Measurements from ENCODE around the gene ENTHD1. TPM values are rescaled to one million over a fixed set of nuclear protein-coding genes. Genes with fewer than 3 reads are reported as not detected.

Gene ENTHD1
- total and polyA plus RNA-seq, 4 donors: 0.12 TPM; not detected in 3

GRCh38 chr22:39917197-39917643, 23.7 kb upstream of the ENTHD1 start:
- Histone ChIP-seq H3K4me3 (ENCODE audit: low read length in 2 of 2) (no peak overlapping the region), H3K27me3 (ENCODE audit: control insufficient read depth in 1 of 2, insufficient read depth in 2 of 2, low read length in 1 of 2) (no peaks in the 10 kb centered on the region), H3K36me3 (ENCODE audit: control insufficient read depth in 1 of 2, insufficient read depth in 2 of 2, low read length in 1 of 2) (no peaks in the 10 kb centered on the region), H3K9me3 (ENCODE audit: control insufficient read depth, low read length) (no peaks in the 10 kb centered on the region), H3K4me1 (ENCODE audit: control insufficient read depth in 1 of 2, insufficient read depth in 2 of 2, low read length in 2 of 2) (no peaks in the 10 kb centered on the region), H3K27ac (ENCODE audit: low read depth in 1 of 2, low read length in 2 of 2) (no peak overlapping the region)
- intact Hi-C loops (cut with DNase I): no loop called here
- ATAC-seq (ENCODE audit: low FRiP score) (no peak), DNase-seq (no peak)
- WGBS, 2 donors: 58 to 62% methylated on average over 5 of the region's 5 CpGs

- intact Hi-C loops (cut with DNase I): no loop called here
These were observed 22.9 kb upstream of the ENTHD1 start for GRCh38 chr22:39916496-39916895.

DNA sequence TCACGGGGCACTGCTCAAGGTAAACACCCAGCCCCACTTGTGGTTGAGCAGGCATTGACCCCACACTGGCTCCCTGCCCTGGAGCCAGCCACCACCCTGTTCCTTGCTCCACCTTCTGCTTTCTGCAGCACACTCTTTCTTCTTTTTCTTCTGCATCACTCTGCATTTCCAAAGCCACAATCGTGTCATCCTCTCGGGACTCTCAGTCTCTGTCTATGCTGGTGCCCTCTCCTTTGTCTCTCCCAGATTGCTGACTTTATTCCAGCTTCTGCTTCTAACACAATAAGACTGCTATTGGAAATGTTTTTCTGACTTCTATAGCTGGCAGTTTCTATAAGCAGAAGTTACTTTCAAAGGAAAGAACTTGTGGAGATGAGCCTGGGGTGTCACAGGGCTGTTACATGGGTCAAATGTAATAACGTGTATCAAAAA, 21.8 kb upstream of the ENTHD1 start:
- Histone ChIP-seq H3K27ac (ENCODE audit: low read depth in 1 of 2, low read length in 2 of 2) (no peak overlapping the region), H3K36me3 (ENCODE audit: control insufficient read depth in 1 of 2, insufficient read depth in 2 of 2, low read length in 1 of 2) (no peaks in the 10 kb centered on the region), H3K27me3 (ENCODE audit: control insufficient read depth in 1 of 2, insufficient read depth in 2 of 2, low read length in 1 of 2) (peaks cover 0 to 1% of the 10 kb centered on the region in 2 donors), H3K9me3 (ENCODE audit: control insufficient read depth, low read length) (no peaks in the 10 kb centered on the region), H3K4me3 (ENCODE audit: low read length in 2 of 2) (no peak overlapping the region), H3K4me1 (ENCODE audit: control insufficient read depth in 1 of 2, insufficient read depth in 2 of 2, low read length in 2 of 2) (no peaks in the 10 kb centered on the region)
- intact Hi-C loops (cut with DNase I): no loop called here
- no peak for DNase-seq
- WGBS, 2 donors: 40 to 46% methylated on average over 4 of the region's 4 CpGs
- ATAC-seq (ENCODE audit: low FRiP score): no peak

More at GRCh38 chr22:39916496-39916895, 22.9 kb upstream of the ENTHD1 start:
- Histone ChIP-seq H3K27ac (ENCODE audit: low read depth in 1 of 2, low read length in 2 of 2) (no peak overlapping the region), H3K36me3 (ENCODE audit: control insufficient read depth in 1 of 2, insufficient read depth in 2 of 2, low read length in 1 of 2) (no peaks in the 10 kb centered on the region), H3K4me1 (ENCODE audit: control insufficient read depth in 1 of 2, insufficient read depth in 2 of 2, low read length in 2 of 2) (no peaks in the 10 kb centered on the region), H3K9me3 (ENCODE audit: control insufficient read depth, low read length) (no peaks in the 10 kb centered on the region), H3K27me3 (ENCODE audit: control insufficient read depth in 1 of 2, insufficient read depth in 2 of 2, low read length in 1 of 2) (no peaks in the 10 kb centered on the region), H3K4me3 (ENCODE audit: low read length in 2 of 2) (no peak overlapping the region)
- WGBS, 2 donors: 68 to 73% methylated on average over 3 of the region's 3 CpGs
- ATAC-seq (ENCODE audit: low FRiP score) (no peak), DNase-seq (no peak)

GRCh38 chr22:39914584-39914983, 21.0 kb upstream of the ENTHD1 start:
- H3K27me3 ChIP-seq (ENCODE audit: control insufficient read depth in 1 of 2, insufficient read depth in 2 of 2, low read length in 1 of 2): peaks cover 0 to 1% of the 10 kb centered on the region in 2 donors

GRCh38 chr22:39913886-39914285, 20.3 kb upstream of the ENTHD1 start:
- no peak for DNase-seq
- H3K4me3 ChIP-seq (ENCODE audit: low read length in 2 of 2): no peak overlapping the region
- H3K27me3 ChIP-seq (ENCODE audit: control insufficient read depth in 1 of 2, insufficient read depth in 2 of 2, low read length in 1 of 2): peaks cover 0 to 1% of the 10 kb centered on the region in 2 donors
- no peaks in the 10 kb centered on the region for H3K4me1 ChIP-seq (ENCODE audit: control insufficient read depth in 1 of 2, insufficient read depth in 2 of 2, low read length in 2 of 2)
- no peak overlapping the region for H3K27ac ChIP-seq (ENCODE audit: low read depth in 1 of 2, low read length in 2 of 2)
- no peak for ATAC-seq (ENCODE audit: low FRiP score)
- intact Hi-C loops (cut with DNase I): no loop called here
- 41 to 44% methylated on average over 2 of the region's 2 CpGs for WGBS, 2 donors
- no peaks in the 10 kb centered on the region for H3K36me3 ChIP-seq (ENCODE audit: control insufficient read depth in 1 of 2, insufficient read depth in 2 of 2, low read length in 1 of 2)
- H3K9me3 ChIP-seq (ENCODE audit: control insufficient read depth, low read length): peaks cover 1% of the 10 kb centered on the region

More at GRCh38 chr22:39914584-39914983, 21.0 kb upstream of the ENTHD1 start:
- Histone ChIP-seq H3K4me1 (ENCODE audit: control insufficient read depth in 1 of 2, insufficient read depth in 2 of 2, low read length in 2 of 2) (no peaks in the 10 kb centered on the region), H3K27ac (ENCODE audit: low read depth in 1 of 2, low read length in 2 of 2) (no peak overlapping the region), H3K36me3 (ENCODE audit: control insufficient read depth in 1 of 2, insufficient read depth in 2 of 2, low read length in 1 of 2) (no peaks in the 10 kb centered on the region), H3K9me3 (ENCODE audit: control insufficient read depth, low read length) (peaks cover 1% of the 10 kb centered on the region), H3K4me3 (ENCODE audit: low read length in 2 of 2) (no peak overlapping the region)
- ATAC-seq (ENCODE audit: low FRiP score) (no peak), DNase-seq (no peak)
- WGBS, 2 donors: 87 to 91% methylated on average over 9 of the region's 9 CpGs
- intact Hi-C loops (cut with DNase I): no loop called here

DNA sequence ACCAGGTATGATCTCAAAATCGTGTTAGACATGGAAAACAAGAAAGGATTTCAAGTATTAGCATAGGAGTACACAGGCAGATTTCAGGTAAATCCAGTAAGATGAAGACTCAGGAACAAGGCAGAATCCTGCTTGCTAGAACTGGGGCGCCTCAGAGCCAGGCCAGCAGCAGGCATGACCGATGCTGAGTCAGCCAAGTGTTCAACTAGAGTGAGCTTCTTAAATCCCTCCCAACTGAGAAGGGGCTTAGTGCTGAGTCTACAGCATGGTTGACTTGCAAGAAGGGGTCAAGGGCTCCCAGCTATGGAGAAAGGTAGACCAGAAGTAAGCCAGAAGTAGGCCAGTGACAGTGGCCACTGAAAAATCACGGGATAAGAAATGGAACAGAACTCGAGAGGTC, 19.8 kb upstream of the ENTHD1 start:
- Histone ChIP-seq H3K4me1 (ENCODE audit: control insufficient read depth in 1 of 2, insufficient read depth in 2 of 2, low read length in 2 of 2) (no peaks in the 10 kb centered on the region), H3K9me3 (ENCODE audit: control insufficient read depth, low read length) (peaks cover 1% of the 10 kb centered on the region), H3K27ac (ENCODE audit: low read depth in 1 of 2, low read length in 2 of 2) (no peak overlapping the region), H3K36me3 (ENCODE audit: control insufficient read depth in 1 of 2, insufficient read depth in 2 of 2, low read length in 1 of 2) (no peaks in the 10 kb centered on the region), H3K4me3 (ENCODE audit: low read length in 2 of 2) (no peak overlapping the region), H3K27me3 (ENCODE audit: control insufficient read depth in 1 of 2, insufficient read depth in 2 of 2, low read length in 1 of 2) (peaks cover 0 to 1% of the 10 kb centered on the region in 2 donors)
- ATAC-seq (ENCODE audit: low FRiP score) (no peak), DNase-seq (no peak)
- 81 to 82% methylated on average over 5 of the region's 5 CpGs for WGBS, 2 donors
- intact Hi-C loops (cut with DNase I): no loop called here

- peaks cover 0 to 1% of the 10 kb centered on the region in 2 donors for H3K27me3 ChIP-seq (ENCODE audit: control insufficient read depth in 1 of 2, insufficient read depth in 2 of 2, low read length in 1 of 2)
- H3K9me3 ChIP-seq (ENCODE audit: control insufficient read depth, low read length): peaks cover 1% of the 10 kb centered on the region
- no peak for ATAC-seq (ENCODE audit: low FRiP score)
- H3K36me3 ChIP-seq (ENCODE audit: control insufficient read depth in 1 of 2, insufficient read depth in 2 of 2, low read length in 1 of 2): no peaks in the 10 kb centered on the region
- intact Hi-C loops (cut with DNase I): no loop called here
- H3K4me3 ChIP-seq (ENCODE audit: low read length in 2 of 2): no peak overlapping the region
- H3K4me1 ChIP-seq (ENCODE audit: control insufficient read depth in 1 of 2, insufficient read depth in 2 of 2, low read length in 2 of 2): no peaks in the 10 kb centered on the region
- WGBS, 2 donors: 72 to 73% methylated on average over 9 of the region's 9 CpGs
- H3K27ac ChIP-seq (ENCODE audit: low read depth in 1 of 2, low read length in 2 of 2): no peak overlapping the region
- DNase-seq: no peak
These were observed 17.5 kb upstream of the ENTHD1 start for GRCh38 chr22:39910876-39911613.

GRCh38 chr22:39908737-39909136, 15.2 kb upstream of the ENTHD1 start:
- peaks cover 0 to 1% of the 10 kb centered on the region in 2 donors for H3K27me3 ChIP-seq (ENCODE audit: control insufficient read depth in 1 of 2, insufficient read depth in 2 of 2, low read length in 1 of 2)
- H3K36me3 ChIP-seq (ENCODE audit: control insufficient read depth in 1 of 2, insufficient read depth in 2 of 2, low read length in 1 of 2): no peaks in the 10 kb centered on the region
- DNase-seq (no peak), ATAC-seq (ENCODE audit: low FRiP score) (no peak)
- WGBS, 2 donors: 66 to 69% methylated on average over 5 of the region's 5 CpGs
- H3K4me1 ChIP-seq (ENCODE audit: control insufficient read depth in 1 of 2, insufficient read depth in 2 of 2, low read length in 2 of 2): no peaks in the 10 kb centered on the region
- H3K4me3 ChIP-seq (ENCODE audit: low read length in 2 of 2): no peak overlapping the region
- peaks cover 1% of the 10 kb centered on the region for H3K9me3 ChIP-seq (ENCODE audit: control insufficient read depth, low read length)
- intact Hi-C loops (cut with DNase I): no loop called here
- no peak overlapping the region for H3K27ac ChIP-seq (ENCODE audit: low read depth in 1 of 2, low read length in 2 of 2)

- H3K4me3 ChIP-seq (ENCODE audit: low read length in 2 of 2): no peak overlapping the region
- no peaks in the 10 kb centered on the region for H3K36me3 ChIP-seq (ENCODE audit: control insufficient read depth in 1 of 2, insufficient read depth in 2 of 2, low read length in 1 of 2)
- ATAC-seq (ENCODE audit: low FRiP score) (no peak), DNase-seq (no peak)
- peaks cover 0 to 1% of the 10 kb centered on the region in 2 donors for H3K27me3 ChIP-seq (ENCODE audit: control insufficient read depth in 1 of 2, insufficient read depth in 2 of 2, low read length in 1 of 2)
- peaks cover 1% of the 10 kb centered on the region for H3K9me3 ChIP-seq (ENCODE audit: control insufficient read depth, low read length)
- no peak overlapping the region for H3K27ac ChIP-seq (ENCODE audit: low read depth in 1 of 2, low read length in 2 of 2)
- WGBS, 2 donors: 57 to 73% methylated on average over 2 of the region's 2 CpGs
- H3K4me1 ChIP-seq (ENCODE audit: control insufficient read depth in 1 of 2, insufficient read depth in 2 of 2, low read length in 2 of 2): no peaks in the 10 kb centered on the region
- intact Hi-C loops (cut with DNase I): no loop called here
These were observed 14.6 kb upstream of the ENTHD1 start for GRCh38 chr22:39908136-39908535.

All from aorta (tissue), 5 donors.